Activated CD4-positive, alpha-beta T cell treated with anti-CD3 and anti-CD28 coated beads for 24 hours (primary cell): Measurements from ENCODE around the gene COL28A1.
"Not testable (repeated sequence)": the region's sequence is repeated elsewhere in the genome, so short reads cannot be mapped to it uniquely, and the experiment has no call there.

Experiments
- DNase-seq, 2 donors: peaks; one replicate each; pipeline ENCODE4 v3.0.0-alpha.2; 2020; ENCODE audit warnings: low read depth in 2 of 2

The COL28A1 gene

GRCh38 chr7:7416031-7416858 lies 119.4 kb downstream of the COL28A1 start:
- no peak for DNase-seq

GRCh38 chr7:7414791-7415603 lies 120.7 kb downstream of the COL28A1 start:
- DNase-seq = no peak

GRCh38 chr7:7408001-7408770 lies 127.5 kb downstream of the COL28A1 start:
- no peak for DNase-seq

GRCh38 chr7:7405461-7405860 lies 130.2 kb downstream of the COL28A1 start:
- DNase-seq = no peak

GRCh38 chr7:7399707-7400106 lies 136.0 kb downstream of the COL28A1 start:
- DNase-seq = no peak

GRCh38 chr7:7395785-7396184 lies 139.9 kb downstream of the COL28A1 start:
- DNase-seq = no peak

GRCh38 chr7:7388164-7388563 lies 147.5 kb downstream of the COL28A1 start:
- DNase-seq = not testable (repeated sequence)

- no peak for DNase-seq
Measured at GRCh38 chr7:7385421-7385820, 150.3 kb downstream of the COL28A1 start.

GRCh38 chr7:7384228-7384627 lies 151.4 kb downstream of the COL28A1 start:
- no peak for DNase-seq

- DNase-seq = no peak
Measured at GRCh38 chr7:7375538-7375937, 160.1 kb downstream of the COL28A1 start.

- DNase-seq = no peak
Measured at GRCh38 chr7:7370076-7370475, 165.6 kb downstream of the COL28A1 start.

- no peak for DNase-seq
Measured at GRCh38 chr7:7369134-7369533, 166.5 kb downstream of the COL28A1 start.

- no peak for DNase-seq
Measured at GRCh38 chr7:7354674-7355073, 181.0 kb downstream of the COL28A1 start.

- DNase-seq = no peak
Measured at GRCh38 chr7:7352845-7353244, 182.8 kb downstream of the COL28A1 start.

GRCh38 chr7:7351832-7352231 lies 183.8 kb downstream of the COL28A1 start:
- DNase-seq = no peak

GRCh38 chr7:7351156-7351555 lies 184.5 kb downstream of the COL28A1 start:
- DNase-seq = no peak

- DNase-seq = no peak
Measured at GRCh38 chr7:7349156-7349555, 186.5 kb downstream of the COL28A1 start.

- DNase-seq = no peak
Measured at GRCh38 chr7:7347045-7347444, 188.6 kb downstream of the COL28A1 start.

- DNase-seq = no peak
Measured at GRCh38 chr7:7344583-7344982, 191.1 kb downstream of the COL28A1 start.

- no peak for DNase-seq
Measured at GRCh38 chr7:7335909-7336308, 199.8 kb downstream of the COL28A1 start.

- DNase-seq = no peak
Measured at GRCh38 chr7:7335215-7335614, 200.5 kb downstream of the COL28A1 start.

GRCh38 chr7:7333610-7334009 lies 202.1 kb downstream of the COL28A1 start:
- DNase-seq = no peak
